Kasumi-1 (cell line): Measurements from ENCODE around the gene MAGOH.
"Not testable (repeated sequence)": the region's sequence is repeated elsewhere in the genome, so short reads cannot be mapped to it uniquely, and the experiment has no call there.

ENCODE experiments used
- DNase-seq, 2 experiments: peaks; one replicate each; lab custom pipeline; 2025; lab: John Stamatoyannopoulos, UW

MAGOH gene

GRCh38 chr1:53238197-53239155 lies at the start of gene MAGOH:
TSS of gene MAGOH (minus strand) at chr1:53238518. CDS start at chr1:53238448, 70 bp downstream.
- peak; percentile 95 to 98 for DNase-seq

DNA sequence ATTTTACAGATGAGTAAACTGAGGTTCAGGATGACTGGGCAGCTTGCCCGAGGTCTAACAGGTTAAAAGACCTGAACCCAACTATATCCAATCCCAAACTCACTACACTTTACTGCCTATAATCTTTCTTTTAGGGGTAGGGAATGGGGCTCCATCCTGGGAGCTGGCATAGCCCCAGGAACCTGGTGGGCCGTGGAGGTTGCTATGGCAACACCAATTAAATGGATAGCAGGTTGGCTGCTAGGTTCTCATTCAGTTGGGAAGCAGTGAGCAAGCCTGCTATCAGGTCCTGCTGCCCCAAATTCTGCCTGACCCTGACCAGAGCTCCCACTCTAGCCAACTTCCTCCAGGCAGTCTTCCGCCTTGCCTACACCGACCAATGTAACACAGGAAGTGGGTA lies 48.6 kb upstream of the MAGOH start:
- DNase-seq = no peak

DNA sequence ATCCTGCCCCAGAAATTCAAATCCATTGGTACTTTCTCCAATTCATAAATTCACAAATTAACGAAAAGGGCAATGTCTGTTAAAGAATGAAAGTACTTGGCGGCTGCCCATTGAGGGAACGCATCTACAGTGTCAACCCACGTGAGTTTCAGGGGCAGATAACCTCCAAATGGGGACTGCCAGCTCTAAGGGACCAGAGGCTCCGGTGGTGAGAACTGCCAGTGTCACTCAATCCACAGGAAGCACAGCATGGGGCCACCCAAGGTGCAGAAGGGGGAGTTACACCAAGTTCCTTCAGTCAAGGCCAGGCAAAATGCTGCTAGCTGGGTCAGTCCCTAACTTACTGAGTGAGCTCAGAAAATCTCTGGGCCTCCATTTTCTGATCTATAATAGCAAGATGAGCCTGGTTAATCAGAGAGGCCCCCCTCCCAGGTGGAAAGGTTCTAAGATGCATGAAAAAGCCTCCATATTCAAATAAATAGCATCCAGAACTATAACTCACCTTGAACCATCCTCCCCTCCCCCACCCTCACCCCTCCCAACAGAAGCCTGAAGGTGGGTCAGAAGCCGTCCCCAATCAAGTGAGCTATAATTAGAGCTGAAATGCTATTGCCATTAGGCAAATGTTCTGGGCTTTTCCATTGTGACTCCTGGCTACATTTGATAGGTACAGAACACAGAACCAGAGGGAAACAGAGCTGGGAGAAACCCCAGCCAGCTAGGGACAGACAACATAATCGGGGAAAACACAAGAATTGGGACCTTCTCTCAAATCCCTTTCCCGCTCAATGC lies 47.8 kb upstream of the MAGOH start:
- peak; percentile 8 to 26 for DNase-seq

GRCh38 chr1:53285546-53285945 lies 47.2 kb upstream of the MAGOH start:
- no peak for DNase-seq

DNA sequence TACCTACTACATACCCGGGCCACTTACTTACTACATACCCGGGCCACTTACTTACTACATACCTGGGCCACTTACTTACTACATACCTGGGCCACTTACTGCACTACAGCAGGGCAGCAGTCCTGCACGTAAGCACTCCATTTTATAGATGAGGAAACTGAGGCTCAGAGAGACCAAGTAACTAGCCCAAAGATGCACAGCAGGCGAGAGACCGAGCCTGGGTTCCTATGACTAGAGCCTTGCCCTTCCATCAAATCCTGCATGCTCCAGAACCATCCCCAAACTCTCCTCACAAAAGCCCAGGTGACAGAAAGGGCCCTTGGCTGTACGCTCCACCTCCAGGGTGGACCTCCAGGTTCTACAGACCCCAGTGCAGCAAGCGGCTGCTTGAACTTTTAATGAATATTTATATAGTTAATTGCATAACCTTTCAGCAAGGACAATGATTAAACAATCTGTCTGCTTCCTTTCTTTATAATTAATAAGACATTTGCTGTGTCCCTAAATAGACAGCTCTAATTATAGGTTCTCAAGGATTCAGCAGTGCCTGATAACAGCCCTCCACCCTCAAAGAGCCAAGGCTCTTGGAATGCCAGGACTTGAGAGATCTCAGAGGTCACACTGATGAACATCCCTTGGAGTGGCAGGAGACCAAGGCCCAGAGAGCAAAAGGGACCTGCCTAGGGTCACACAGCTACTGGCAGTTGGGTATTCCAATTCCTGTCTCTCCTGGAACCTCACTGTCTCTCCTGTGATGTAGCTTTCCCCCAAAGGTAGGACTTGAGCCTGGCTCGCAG lies 46.1 kb upstream of the MAGOH start:
- DNase-seq = no peak

DNA sequence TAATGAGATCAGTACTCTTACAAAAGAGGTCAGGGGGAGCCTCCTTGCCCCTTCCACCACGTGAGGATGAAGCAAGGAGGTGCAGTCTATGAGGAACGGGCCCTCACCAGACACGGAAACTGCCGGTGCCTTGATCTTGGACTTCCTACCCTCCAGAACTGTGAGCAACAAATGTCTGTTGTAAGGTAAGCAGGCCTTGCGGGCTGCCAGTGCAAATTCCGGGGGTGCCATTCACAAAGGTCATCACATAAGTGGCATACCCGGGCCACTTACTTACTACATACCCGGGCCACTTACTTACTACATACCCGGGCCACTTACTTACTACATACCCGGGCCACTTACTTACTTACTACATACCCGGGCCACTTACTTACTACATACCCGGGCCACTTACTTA lies 44.8 kb upstream of the MAGOH start:
- DNase-seq = not testable (repeated sequence)

- no peak for DNase-seq
Measured at GRCh38 chr1:53281133-53281532, 42.8 kb upstream of the MAGOH start.

DNA sequence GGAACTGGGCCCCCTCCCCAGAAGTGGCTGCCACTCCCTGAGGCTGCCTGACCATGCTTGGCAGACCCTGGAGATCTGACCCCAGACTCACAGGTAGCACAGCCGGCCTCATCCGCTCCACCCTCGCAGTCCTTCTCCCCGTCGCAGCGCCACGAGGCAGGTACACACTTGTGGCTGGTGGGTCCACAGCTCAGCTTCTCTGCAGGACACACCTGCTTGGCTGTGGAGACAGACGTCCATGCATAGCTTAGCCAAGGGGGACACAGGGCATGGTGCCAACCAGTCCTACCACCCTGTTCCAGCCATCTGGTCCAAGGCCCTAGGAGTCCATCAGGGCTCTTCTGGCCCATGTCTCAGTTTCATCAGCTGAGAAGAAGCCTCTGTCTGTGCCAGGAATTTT lies 42.2 kb upstream of the MAGOH start:
- DNase-seq = no peak

DNA sequence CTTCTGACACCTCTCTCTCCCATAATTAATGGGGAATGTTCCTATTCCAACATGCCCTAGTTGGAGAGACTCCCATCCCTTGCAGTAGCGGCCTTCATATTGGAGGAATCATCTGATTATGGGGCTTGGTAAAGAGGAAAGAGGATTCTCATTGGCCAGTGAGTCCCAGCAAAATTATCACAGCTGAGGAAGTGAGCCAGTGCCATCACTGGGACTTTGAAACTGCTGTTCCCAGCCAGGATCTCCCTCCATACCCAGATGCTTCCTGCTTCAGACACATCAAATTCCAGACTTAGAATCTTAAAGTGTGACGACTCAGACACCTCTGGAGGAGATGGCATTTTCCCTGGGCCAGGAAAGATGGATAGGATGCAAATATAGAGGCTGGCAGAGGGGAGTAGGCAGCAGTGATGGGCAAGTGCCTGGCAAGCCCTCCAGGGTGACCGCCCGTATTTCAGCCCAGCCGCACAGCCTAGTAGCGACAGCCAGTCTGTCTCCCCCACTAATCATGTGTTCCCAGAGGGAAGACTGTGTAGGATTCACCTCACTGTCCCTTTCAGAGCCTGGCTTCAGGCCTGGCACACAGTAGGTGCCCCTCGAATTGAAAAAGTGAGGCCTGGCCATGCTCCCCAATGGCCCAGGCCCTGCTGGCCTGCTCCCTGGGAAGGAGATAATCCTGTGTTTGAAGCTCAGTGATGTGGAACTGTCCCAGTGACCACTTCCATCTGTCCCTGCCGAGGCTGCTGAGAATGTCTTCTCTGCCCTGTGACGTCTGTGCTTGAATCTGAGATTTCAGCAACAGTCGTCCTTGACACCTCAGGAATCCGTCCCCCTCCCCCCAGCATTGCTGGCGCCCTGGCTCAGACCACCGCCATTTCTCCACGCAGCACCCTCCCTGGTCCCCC lies 41.2 kb upstream of the MAGOH start:
- no peak for DNase-seq

DNA sequence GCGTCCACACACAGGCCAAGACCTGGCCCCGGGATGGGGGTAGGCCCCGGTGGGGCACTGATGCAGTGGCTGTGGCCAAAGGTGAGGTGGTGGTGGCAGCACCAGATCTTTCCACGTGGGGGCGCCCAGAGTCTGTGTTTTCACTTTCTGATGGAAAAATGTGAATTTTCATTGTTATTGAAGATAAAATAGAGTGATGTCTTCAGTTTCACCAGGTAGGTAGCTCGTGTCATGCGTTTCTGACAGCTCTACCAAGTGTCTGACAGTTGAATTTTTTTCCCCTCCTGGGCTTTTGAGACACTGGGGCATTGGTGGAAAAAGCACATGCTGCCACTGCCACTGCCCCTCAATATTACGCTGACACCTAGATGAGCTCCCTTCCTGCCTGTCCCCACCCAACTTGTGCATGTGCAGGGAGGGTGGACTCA lies 40.0 kb upstream of the MAGOH start:
- peak; percentile 46 to 52 for DNase-seq

DNA sequence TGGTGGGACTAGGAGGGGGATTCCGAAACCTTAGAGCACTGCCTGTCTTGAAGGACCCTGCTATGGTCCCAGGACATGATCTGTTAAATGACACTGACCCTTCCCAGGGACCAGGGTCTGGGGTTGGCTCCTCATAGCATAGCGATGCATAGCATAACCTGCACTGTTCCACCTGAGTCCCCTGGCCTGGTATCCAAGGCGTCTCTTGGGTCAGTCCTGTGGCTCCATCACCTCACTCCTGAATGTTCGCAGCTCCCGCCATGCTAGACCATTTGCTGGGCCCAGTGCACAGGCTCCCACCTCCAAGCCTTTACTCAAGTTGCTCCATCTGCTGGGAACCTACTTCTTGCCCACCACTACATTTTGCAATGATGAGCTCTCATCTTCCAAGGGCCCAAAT lies 39.0 kb upstream of the MAGOH start:
- no peak for DNase-seq

DNA sequence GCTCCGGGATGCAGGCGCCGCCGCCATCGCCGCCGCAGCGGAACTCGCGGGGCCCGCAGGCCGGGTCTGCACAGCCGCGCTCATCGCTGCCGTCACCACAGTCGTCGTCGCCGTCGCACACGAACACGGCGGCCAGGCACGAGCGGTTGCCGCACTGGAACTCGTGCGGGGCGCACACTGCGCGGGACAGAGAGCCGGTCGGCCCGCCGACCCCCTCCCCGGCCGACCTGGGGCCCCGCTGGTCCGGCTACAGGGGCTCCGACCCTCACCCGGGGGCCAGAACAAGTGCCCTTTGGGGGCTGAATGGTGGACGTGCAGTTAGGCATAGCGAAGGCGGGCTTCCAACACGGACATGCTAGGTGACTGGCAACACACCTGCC lies 38.6 kb upstream of the MAGOH start:
- no peak for DNase-seq

DNA sequence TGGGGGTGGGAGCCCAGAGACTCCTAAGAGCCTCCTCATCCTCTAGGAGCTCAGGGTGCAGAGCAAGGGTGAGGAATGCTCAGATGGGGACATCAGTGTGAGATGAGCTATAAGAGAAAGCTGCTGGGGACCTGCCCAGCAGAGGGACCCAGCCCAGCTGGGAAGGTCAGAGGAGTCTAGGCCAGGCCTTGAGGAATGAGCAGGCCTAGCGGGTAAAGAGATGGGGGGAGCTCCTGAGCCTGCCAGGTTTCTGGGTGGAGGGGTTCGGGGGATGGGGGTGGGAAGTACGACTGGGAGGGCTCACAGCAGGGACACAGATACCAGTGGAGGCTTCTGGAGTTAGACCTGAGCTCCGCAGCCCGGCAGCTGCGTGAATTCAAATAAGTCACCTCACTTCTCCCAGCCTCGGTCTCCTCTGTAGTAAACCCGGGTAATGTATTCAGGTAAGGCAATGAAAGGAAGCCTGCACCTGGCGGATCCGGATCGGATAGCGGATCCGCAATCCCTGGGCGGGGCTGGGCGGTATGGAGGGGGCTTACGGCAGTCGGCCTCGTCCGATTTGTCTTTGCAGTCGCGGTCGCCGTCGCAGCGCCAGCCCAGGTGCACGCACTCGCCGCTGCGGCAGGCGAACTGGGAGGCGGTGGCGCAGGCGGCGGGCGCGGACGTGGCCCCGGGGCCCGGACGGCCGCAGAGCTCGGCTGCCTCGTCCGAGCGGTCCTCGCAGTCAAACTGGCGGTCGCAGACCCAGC lies 38.0 kb upstream of the MAGOH start:
- no peak for DNase-seq

DNA sequence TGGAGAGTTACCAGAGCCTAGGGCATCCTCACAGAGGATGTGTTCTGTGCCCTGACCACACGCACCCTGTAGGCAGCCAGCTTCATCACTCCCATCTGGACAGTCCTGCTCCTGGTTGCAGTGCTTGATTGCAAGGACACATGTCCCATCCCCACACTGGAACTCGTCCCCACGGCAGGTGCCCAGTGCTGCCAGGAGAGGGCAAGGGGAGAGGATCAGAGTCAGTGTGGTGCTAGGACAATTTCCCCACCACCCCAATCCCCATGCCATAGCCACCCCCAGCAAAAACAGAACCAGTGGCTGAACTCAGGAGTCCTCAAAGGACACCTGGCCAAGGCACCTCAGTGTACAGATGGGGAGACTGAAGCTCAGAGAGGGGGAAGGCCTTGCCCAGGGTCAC lies 37.2 kb upstream of the MAGOH start:
- no peak for DNase-seq

GRCh38 chr1:53274541-53275185 lies 36.3 kb upstream of the MAGOH start:
- no peak for DNase-seq

- DNase-seq = no peak
Measured at GRCh38 chr1:53274026-53274425, 35.7 kb upstream of the MAGOH start.

DNA sequence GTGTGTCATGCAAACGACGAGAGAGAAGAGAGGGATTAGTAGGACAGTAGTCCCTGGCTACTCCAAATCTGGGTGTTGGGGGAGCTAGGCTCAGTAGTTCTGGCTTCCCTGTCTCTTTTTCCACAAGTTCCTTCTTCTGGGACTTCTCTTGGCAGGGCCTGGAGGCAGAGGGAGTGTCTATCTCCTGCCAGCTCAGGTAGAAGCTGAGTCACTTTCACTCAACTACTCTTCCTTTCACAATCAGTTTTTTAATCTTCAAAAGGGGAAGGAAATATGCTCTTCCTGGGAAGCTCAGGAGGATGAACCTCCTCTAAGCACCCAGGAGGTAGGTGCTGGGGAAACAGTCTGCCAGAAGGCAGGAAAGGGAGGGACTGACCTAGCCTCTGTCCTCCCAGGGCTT lies 35.2 kb upstream of the MAGOH start:
- no peak for DNase-seq

DNA sequence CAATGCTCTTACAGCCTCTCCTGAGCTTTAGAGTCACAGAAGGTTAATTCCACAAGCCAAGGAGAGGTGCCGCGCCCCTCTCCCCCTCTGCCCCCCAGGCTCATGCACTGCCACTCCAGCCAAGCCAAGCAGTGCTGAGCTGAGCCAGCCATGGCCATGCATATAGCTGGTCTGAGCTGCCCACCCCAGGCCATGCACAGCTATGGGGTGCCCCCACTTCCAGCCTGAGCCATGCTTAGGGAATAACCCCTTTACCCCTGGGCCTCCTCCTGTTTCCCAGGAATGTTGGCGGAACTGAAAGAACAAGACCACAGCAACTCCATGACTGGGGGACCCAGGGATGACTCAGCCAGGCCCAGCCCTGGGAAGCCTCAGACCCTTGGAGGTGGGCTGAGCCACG lies 34.0 kb upstream of the MAGOH start:
- DNase-seq = no peak

DNA sequence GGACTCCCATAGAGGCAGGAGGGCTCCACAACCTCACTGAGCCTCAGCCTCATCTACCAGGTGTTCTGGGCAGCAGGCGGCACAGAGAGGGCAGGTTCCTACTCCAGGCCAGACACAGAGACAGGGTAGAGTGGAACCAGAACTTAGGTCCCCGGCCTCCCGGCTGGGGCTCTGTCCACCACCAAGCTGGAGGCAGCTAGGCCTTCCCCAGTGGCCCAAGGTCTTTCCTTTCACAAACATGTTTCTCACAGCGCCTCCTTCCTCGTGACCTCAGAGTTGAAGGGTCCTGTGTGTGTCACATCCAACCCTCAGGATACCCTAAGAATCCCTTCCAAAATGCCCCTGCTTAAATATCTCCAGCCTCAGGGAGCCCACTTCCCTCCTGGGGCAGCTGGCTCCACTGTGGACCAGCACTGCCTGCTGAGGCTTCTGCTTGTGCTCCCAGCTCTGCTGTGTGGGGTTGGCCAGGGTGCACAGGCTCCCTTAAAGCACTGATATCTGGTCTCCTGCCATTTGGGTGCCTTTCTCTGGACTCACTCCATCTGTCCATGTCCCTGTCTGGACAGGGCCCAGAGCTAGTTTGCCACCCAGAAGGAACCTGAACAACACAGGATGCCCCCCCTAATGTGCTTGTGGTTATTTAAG lies 33.2 kb upstream of the MAGOH start:
- DNase-seq = no peak
